Ovary (tissue), 3 donors: ENCODE results near the gene TBC1D5.

Source experiments
- POLR2A ChIP-seq: fragments of 450-650 bp; IDR thresholded peaks from one replicate; pipeline ENCODE4 v1.6.1; 2017; ENCODE audit warnings: antibody characterized with exemption, mild to moderate bottlenecking, moderate library complexity
- TF ChIP-seq, protein P1 (sequence below), 3 donors: fragments of 450-650 bp in 2 of 3; fragments of 200-600 bp in 1 of 3; IDR thresholded peaks; one replicate each; pipeline versions ENCODE4 v1.5.1 to v1.8.0; 2016 to 2022; ENCODE audit warnings: antibody characterized with exemption in 3 of 3, mild to moderate bottlenecking in 1 of 3
- donor health status: DM: no; HTN: no; CAD: no.

DNA sequence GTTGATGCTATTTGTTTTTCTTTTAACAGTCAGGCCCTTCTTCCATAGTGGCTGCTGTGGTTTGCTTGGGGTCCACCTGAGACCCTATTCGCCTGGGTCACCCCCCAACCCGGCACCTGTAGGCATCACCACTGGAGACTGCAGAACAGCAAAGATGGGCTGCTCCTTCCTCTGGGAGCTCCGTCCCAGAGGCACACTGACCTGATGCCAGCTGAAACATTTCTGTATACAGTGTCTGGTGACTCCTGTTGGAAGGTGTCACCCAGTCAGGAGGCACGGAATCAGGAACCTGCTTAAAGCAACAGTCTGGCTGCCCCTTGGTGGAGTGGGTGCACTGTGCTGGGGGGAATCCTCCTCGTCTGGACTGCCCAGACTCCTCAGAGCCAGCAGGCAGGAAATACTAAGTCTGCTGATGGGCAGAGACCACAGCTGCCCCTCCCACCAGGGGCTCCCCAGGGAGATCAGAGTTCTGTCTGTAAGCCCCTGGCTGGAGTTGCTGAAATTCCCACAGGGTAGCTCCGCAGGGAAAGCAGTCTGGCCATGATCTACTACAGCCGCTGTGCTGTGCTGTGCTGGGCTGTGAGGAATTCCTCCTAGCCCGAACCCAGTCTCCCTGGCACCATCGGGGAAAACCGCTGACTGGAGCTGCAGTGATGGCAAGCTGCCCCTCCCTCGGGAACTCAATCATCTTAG is 248.2 kb downstream of the TBC1D5 start:
- no peak for TF ChIP-seq POLR2A
- TF ChIP-seq, protein P1, sequence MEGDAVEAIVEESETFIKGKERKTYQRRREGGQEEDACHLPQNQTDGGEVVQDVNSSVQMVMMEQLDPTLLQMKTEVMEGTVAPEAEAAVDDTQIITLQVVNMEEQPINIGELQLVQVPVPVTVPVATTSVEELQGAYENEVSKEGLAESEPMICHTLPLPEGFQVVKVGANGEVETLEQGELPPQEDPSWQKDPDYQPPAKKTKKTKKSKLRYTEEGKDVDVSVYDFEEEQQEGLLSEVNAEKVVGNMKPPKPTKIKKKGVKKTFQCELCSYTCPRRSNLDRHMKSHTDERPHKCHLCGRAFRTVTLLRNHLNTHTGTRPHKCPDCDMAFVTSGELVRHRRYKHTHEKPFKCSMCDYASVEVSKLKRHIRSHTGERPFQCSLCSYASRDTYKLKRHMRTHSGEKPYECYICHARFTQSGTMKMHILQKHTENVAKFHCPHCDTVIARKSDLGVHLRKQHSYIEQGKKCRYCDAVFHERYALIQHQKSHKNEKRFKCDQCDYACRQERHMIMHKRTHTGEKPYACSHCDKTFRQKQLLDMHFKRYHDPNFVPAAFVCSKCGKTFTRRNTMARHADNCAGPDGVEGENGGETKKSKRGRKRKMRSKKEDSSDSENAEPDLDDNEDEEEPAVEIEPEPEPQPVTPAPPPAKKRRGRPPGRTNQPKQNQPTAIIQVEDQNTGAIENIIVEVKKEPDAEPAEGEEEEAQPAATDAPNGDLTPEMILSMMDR (IDR thresholded peaks at IDR 0.05) = no peak
